Measurements from ENCODE around the gene MYZAP.

DNA sequence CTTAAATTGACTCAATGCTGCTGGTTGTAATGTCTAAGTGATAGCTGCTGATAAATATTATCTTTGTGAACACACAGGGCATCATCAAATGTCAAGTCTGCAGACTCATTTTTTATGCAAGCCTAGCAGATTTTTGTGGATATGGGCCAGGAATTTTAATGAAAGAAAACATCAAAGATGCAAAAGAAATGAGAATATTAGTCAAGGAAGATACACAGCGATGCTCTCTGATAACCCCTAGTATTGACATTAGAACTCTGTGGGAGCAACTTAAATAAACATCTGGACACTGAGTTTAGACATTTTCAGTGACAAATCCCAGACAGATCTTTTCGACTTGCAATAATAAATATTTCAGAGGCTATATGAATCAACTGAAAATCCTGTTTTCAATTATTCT lies 143.2 kb downstream of the MYZAP start:
- TF ChIP-seq POLR2A (IDR thresholded peaks at IDR 0.05; ENCODE audit: control extremely low read depth in 1 of 2, low read depth in 2 of 2, low read length in 2 of 2) (no peak), JUND (IDR thresholded peaks at IDR 0.05; ENCODE audit: low read length) (no peak)
- TF ChIP-seq, protein P1, sequence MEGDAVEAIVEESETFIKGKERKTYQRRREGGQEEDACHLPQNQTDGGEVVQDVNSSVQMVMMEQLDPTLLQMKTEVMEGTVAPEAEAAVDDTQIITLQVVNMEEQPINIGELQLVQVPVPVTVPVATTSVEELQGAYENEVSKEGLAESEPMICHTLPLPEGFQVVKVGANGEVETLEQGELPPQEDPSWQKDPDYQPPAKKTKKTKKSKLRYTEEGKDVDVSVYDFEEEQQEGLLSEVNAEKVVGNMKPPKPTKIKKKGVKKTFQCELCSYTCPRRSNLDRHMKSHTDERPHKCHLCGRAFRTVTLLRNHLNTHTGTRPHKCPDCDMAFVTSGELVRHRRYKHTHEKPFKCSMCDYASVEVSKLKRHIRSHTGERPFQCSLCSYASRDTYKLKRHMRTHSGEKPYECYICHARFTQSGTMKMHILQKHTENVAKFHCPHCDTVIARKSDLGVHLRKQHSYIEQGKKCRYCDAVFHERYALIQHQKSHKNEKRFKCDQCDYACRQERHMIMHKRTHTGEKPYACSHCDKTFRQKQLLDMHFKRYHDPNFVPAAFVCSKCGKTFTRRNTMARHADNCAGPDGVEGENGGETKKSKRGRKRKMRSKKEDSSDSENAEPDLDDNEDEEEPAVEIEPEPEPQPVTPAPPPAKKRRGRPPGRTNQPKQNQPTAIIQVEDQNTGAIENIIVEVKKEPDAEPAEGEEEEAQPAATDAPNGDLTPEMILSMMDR (IDR thresholded peaks at IDR 0.05; ENCODE audit: control extremely low read depth in 1 of 3, insufficient read depth in 1 of 3, low read depth in 1 of 3, low read length in 3 of 3), result no peak
- TF ChIP-seq, protein P2, sequence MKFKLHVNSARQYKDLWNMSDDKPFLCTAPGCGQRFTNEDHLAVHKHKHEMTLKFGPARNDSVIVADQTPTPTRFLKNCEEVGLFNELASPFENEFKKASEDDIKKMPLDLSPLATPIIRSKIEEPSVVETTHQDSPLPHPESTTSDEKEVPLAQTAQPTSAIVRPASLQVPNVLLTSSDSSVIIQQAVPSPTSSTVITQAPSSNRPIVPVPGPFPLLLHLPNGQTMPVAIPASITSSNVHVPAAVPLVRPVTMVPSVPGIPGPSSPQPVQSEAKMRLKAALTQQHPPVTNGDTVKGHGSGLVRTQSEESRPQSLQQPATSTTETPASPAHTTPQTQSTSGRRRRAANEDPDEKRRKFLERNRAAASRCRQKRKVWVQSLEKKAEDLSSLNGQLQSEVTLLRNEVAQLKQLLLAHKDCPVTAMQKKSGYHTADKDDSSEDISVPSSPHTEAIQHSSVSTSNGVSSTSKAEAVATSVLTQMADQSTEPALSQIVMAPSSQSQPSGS (IDR thresholded peaks at IDR 0.05; ENCODE audit: low read length), result no peak

Data from H1 (cell line).